Right cardiac atrium (tissue), 5 donors: ENCODE measurements around the gene EPB41. TPM values are rescaled to one million over a fixed set of nuclear protein-coding genes. Genes with fewer than 3 reads are reported as not detected.
"Not testable (repeated sequence)": the region's sequence is repeated elsewhere in the genome, so short reads cannot be mapped to it uniquely, and the experiment has no call there.

Experiments used
- ATAC-seq, 2 donors: fragments of 200-7000 bp; cut with Tn5 transposase; one replicate each; pipeline versions ENCODE4 v1.8.0 to v1.9.1; 2020; ENCODE audit warnings: moderate library complexity in 2 of 2, mild to moderate bottlenecking in 1 of 2
- DNase-seq, 3 donors: peaks; one replicate each; pipeline ENCODE4 v3.0.0-alpha.2; 2020
- H3K27ac ChIP-seq: one replicate; pipeline ENCODE4 v1.5.1; 2013; ENCODE audit warnings: mild to moderate bottlenecking, low read length, control low read depth, moderate library complexity
- H3K27me3 ChIP-seq: one replicate; pipeline ENCODE4 v1.6.1; 2013; ENCODE audit not compliant: control insufficient read depth, insufficient read depth
- H3K4me1 ChIP-seq: one replicate; pipeline ENCODE4 v1.6.1; 2013; ENCODE audit warnings: low read length; ENCODE audit not compliant: control insufficient read depth, insufficient read depth
- H3K4me3 ChIP-seq: one replicate; pipeline ENCODE4 v1.5.1; 2013; ENCODE audit warnings: low read length, control low read depth
- H3K9me3 ChIP-seq: one replicate; pipeline ENCODE4 v1.6.1; 2013; ENCODE audit warnings: low read length; ENCODE audit not compliant: control insufficient read depth
- WGBS: extraction: QIAGEN DNeasy Blood & Tissue Kit; methylation state at CpG from one replicate; pipeline ENCODE4 v1.1.7; 2013; 5-methylcytosine and 5-hydroxymethylcytosine counted together
- intact Hi-C, 4 donors: fragments of 100-400 bp; cut with DNase I; formaldehyde crosslinking; loops; one replicate each; pipeline versions ENCODE4 v1.11.0 to v1.14.0; 2022 to 2023
- polyA plus RNA-seq: library from polyadenylated mRNA; stranded (reverse); fragments of 200-250 nt; gene quantifications from one replicate; pipeline ENCODE4 v1.2.3, GENCODE V29; 2013
- total RNA-seq, 4 donors: library from RNA; stranded (reverse); fragmentation: NEBNext Ultra II Directional; extraction: Animal tissue kit (Norgen Biotek cat#: 25700); gene quantifications; one replicate each; pipeline ENCODE4 v1.2.1, GENCODE V29; 2021
- donor health status: healthy with polysubstance abuse.
- donor health status: DM: no; HTN: yes; CAD: no.
- donor health status: DM: no; HTN: no; CAD: no.
- donor health status: DM: no; HTN: yes; CAD: no; lungs with severe emphysema.
- donor health status: DM: yes; HTN: yes; CAD: no.

EPB41 gene
- total and polyA plus RNA-seq, 5 donors = 8.9 to 21.1 (median 17.1) TPM

DNA sequence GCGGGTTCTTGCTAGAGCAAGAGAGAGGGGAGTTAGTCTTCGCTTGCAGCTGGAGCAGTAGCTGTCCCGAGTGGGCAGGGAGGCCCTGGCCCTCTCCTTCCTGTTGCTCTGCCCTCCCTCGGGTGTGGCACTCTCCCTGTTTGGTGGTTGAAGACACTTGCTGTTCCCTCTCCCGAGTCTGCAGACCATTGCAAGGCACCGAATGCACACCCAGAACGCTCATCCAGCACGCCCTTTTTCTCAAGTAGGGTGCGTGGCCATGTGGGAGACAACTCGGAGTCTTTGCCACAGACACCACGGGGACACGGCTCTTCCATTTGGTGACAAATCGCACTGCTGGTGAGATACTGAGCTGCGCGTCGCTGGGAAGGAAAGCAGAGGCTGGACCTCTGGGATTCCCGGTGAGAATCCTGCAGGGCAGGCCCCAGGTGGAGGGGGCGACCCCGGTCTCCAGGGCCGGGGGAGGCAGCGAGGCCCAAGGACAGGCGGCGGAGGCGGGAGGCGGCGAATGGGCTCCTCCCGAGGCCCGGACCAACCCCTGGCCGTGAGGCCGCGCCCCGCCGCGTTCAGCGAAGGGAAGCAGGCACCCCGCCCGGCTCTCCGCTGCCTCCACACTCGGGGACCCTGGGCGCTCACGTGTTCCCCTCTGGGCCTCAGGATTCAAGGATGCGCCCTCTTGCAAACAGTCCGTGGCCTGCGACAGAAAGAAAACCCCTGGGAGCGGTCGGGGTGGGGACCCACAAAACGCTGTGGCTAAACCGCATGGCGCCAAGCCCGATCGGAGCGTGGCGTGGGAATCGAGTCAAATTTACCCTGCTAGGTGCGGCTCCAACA, 219.7 kb downstream of the EPB41 start:
- H3K4me1 ChIP-seq = no peaks in the 10 kb centered on the region
- no peaks in the 10 kb centered on the region for H3K9me3 ChIP-seq
- H3K27ac ChIP-seq = no peak overlapping the region
- no peaks in the 10 kb centered on the region for H3K27me3 ChIP-seq
- ATAC-seq (peak; percentile 45 to 52), DNase-seq (peak in 2 of 3 donors; percentile 62 to 70)
- 69% methylated on average over 55 of the region's 55 CpGs for WGBS
- intact Hi-C loops = no loop called here
- H3K4me3 ChIP-seq = no peak overlapping the region

DNA sequence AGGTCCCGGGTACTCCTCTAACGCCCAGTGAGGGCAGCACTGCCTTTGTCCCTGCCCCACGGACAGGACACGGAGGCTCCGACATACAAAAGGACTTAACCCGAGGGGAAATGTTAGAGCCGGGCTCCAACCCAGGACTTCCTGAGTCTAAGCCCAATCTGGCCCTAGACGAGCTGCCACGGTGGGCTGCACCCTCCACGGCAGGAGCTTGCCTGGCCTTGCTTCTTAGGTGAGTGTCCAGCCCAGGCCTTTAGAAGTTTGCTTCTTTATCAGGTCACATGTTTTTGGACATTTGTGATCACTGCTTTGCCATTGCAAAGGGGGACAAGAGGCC, 220.3 kb downstream of the EPB41 start:
- ATAC-seq = peak; percentile 13 to 18
- WGBS = 61% methylated on average over 10 of the region's 10 CpGs
- intact Hi-C loops = no loop called here
- Histone ChIP-seq H3K9me3 (no peaks in the 10 kb centered on the region), H3K27me3 (no peaks in the 10 kb centered on the region), H3K4me3 (no peak overlapping the region), H3K27ac (no peak overlapping the region), H3K4me1 (no peaks in the 10 kb centered on the region)
- peak in 1 of 3 donors; percentile 36 for DNase-seq

DNA sequence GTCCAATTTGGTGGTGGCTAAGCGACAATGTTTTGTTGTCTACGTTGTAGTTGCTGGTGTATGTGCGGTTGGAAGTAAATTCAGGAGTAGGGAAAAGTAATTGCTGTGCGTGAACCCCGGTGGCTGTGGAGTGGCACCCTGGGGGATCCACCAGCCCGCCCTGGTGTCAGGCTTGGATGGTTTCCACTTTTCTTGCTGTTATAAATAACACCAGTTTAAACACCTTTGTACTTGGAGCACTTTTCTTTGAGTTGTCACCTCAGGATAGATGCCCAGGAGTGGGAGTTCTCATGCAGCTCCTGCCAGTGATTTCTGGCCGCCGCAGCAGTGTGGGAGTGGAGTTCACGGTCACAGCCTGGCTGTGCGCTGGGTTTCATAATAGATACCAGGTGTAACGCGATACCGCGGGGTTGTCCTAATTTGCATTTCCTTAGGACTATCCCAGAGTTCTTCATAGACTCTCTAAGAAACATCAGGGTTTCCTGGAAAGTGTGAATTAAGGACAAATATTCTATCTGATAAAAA, 222.1 kb downstream of the EPB41 start:
- Histone ChIP-seq H3K27ac (no peak overlapping the region), H3K27me3 (no peaks in the 10 kb centered on the region), H3K9me3 (no peaks in the 10 kb centered on the region), H3K4me1 (no peaks in the 10 kb centered on the region), H3K4me3 (no peak overlapping the region)
- intact Hi-C loops = no loop called here
- WGBS = 32% methylated on average over 14 of the region's 14 CpGs
- peak; percentile 58 to 70 for ATAC-seq
- DNase-seq = peak in 2 of 3 donors; percentile 68 to 71

DNA sequence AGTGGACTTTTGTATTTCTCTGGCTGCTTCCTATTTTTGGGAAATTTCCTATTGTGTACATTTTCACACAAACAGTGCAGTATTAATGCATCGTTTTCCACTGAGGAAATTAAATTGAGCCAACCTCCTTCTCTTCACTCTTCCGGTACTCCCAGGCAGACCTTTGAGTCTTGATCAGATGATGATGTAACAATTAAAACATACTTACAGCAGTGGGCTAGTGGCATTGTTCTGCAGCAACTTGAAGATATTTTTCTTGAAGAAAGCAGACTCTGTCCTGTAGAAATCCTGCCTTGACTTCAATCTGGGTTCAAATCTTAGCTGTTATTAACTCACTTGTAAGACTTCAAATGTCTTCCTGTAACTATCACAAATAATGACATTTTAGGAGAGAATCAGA, 228.3 kb downstream of the EPB41 start:
- WGBS = 79% methylated on average over 2 of the region's 2 CpGs
- Histone ChIP-seq H3K4me3 (no peak overlapping the region), H3K27ac (no peak overlapping the region), H3K9me3 (no peaks in the 10 kb centered on the region), H3K27me3 (no peaks in the 10 kb centered on the region), H3K4me1 (no peaks in the 10 kb centered on the region)
- intact Hi-C loops = no loop called here
- ATAC-seq (no peak), DNase-seq (no peak)

DNA sequence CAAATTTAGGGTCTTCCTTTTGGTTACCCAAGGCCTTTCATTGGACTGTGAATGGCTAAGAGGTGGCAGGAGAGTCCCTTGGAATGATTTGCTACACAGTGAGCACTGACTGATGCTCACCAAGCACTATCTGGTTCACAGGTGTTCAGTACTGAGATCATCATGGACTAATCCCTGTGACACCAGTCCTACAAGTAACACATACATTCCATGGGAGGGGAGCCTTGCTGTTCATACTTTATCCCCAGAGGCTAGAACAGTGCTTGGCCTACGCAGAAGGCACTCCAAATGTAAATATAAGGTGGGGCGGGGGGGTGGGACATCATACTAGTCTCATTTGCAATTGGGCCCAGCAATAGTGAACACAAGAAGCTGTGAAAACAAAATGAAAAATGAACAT, 229.8 kb downstream of the EPB41 start:
- no peaks in the 10 kb centered on the region for H3K9me3 ChIP-seq
- no peaks in the 10 kb centered on the region for H3K4me1 ChIP-seq
- H3K27me3 ChIP-seq = no peaks in the 10 kb centered on the region
- ATAC-seq (no peak), DNase-seq (no peak)
- H3K4me3 ChIP-seq = no peak overlapping the region
- WGBS = 94% methylated on average over 2 of the region's 2 CpGs
- H3K27ac ChIP-seq = no peak overlapping the region
- intact Hi-C loops = no loop called here

GRCh38 chr1:29145739-29146437, 231.5 kb downstream of the EPB41 start:
- no peak for DNase-seq

DNA sequence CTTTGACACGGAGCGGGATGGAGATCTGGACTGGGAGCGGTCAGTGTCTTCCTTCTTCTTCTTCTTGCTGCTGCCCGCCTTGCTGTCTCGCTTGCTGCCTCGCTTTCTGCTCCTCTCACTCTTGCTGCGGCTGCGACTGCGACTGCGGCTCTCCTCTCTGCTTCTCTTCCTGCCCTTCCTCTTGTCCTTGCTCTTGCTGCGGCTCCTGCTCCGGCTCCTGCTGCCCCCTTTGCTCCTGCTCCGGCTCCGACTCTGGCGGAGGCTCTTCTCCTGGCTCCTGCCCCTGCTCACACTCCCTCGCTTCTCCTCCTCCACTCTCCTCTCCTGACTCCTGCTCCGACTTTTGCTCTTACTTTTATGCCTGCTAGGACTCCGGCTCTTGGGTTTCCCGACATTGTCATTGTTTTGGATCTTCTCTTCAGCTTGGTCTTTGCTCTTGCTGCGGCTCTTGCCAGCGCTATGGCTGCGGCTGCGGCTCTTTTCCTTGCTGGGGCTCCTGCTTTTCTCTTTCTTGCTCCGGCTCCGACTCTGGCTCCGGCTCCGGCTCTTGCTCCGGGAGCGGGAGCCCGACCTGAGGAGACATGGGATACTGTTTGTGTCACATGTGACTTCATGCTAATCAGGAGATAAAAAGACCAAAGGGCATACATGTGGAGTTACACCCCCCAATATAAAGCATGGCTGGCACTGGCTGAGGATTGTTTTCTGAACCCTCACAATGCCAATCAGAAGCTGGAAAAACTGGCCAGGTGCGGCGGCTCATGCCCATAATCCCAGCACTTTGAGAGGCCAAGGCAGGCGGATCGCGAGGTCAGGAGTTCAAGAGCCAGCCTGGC, 234.5 kb downstream of the EPB41 start:
- Histone ChIP-seq H3K27me3 (no peaks in the 10 kb centered on the region), H3K27ac (no peak overlapping the region), H3K4me3 (no peak overlapping the region), H3K4me1 (no peaks in the 10 kb centered on the region), H3K9me3 (no peaks in the 10 kb centered on the region)
- ATAC-seq (no peak), DNase-seq (peak in 1 of 3 donors; percentile 24)
- intact Hi-C loops = no loop called here
- WGBS = 96% methylated on average over 35 of the region's 35 CpGs

More at GRCh38 chr1:29145739-29146437, 231.5 kb downstream of the EPB41 start:
- H3K27ac ChIP-seq = no peak overlapping the region
- no peaks in the 10 kb centered on the region for H3K4me1 ChIP-seq
- no peaks in the 10 kb centered on the region for H3K27me3 ChIP-seq
- peak; percentile 38 to 47 for ATAC-seq
- 55% methylated on average over 8 of the region's 8 CpGs for WGBS
- intact Hi-C loops = no loop called here
- no peaks in the 10 kb centered on the region for H3K9me3 ChIP-seq
- no peak overlapping the region for H3K4me3 ChIP-seq

DNA sequence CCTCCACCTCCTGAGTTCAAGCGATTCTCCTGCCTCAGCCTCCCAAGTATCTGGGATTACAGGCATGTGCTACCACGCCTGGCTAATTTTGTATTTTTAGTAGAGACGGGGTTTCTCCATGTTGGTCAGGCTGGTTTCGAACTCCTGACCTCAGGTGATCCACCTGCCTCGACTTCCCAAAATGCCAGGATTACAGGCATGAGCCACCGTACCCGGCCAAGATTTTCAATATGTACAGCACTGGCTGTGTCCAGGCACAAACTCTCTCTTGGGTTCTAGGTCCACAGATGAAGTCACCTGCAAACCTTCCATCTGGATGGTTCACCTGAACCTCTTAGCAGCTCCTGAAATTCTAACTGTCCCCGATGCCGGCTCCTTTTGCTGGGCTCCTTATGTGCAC, 236.0 kb downstream of the EPB41 start:
- H3K4me1 ChIP-seq, H3K9me3 ChIP-seq, H3K4me3 ChIP-seq, intact Hi-C loops, H3K27ac ChIP-seq, H3K27me3 ChIP-seq, ATAC-seq: not testable (repeated sequence)
- 98% methylated on average over 9 of the region's 9 CpGs for WGBS
- peak in 1 of 3 donors; percentile 8 for DNase-seq

DNA sequence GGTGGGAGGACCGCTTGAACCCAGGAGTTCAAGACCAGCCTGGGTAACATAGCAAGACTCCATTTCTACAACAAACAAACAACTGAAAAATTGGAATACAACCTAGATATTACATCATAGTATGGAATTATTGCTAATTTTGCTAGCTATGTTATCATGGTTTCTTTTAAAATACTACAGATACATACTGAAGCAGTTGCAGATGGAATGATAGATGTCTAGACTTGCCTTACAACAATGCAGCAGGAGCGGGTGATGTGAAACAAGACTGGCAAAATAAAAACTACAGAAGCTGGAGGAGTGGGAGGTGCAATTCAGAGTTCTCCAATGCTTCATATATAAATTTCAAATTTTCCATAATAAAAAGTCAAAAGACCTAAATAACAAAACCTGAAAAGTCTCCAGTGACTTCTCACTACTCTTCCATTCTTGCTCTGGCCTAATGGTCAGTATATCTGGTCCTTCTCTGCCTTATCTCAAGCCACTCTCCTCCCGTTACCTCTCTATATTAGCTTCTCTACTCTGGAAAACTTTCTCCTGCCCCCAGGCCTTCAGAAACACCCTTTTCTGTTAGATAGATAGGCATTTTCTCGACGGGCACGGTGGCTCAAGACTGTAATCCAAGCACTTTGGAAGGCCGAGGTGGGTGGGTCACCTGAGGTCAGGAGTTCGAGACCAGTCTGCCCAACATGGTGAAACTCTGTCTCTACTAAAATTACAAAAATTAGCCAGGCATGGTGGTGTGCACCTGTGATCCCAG, 237.9 kb downstream of the EPB41 start:
- ATAC-seq (no peak), DNase-seq (no peak)
- WGBS = 73% methylated on average over 8 of the region's 8 CpGs
- Histone ChIP-seq H3K4me1 (peaks cover 6% of the 10 kb centered on the region), H3K27ac (no peak overlapping the region), H3K27me3 (no peaks in the 10 kb centered on the region), H3K4me3 (no peak overlapping the region), H3K9me3 (no peaks in the 10 kb centered on the region)
- intact Hi-C loops = no loop called here

DNA sequence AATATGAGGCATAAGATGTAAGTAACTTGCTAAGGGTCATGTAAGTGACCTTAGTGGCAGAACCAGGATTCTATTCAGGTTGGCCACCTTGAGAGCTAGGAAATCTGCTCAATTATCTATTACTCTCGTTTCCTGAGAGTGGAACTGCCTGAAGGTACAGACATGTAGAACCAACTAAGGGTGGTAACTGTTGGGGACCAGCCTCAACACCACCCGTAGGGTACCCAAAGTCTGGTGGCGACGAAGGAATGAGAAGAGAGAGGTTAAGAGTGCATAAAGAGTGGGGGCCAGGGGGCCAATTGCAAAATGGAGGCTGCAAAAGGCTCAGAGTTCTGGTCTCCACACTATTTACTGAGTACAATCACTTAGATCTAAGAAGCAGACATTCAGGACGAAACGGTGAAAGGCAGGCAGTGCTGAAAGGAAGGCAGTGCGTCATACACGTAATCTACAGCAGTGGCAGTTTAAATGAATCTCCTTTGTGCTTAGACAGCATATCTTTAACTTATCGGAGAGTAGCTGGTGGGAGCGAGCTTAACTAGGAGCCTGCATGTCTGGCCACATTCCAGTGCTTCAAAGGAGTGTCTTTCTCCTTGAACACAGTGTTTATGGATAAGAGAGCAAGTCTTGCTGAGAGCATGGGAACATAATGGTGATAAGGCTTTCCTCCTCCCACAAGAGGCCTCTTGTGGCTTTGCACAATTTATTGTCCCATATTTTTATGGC, 242.3 kb downstream of the EPB41 start:
- peak; percentile 67 to 85 for ATAC-seq

More for the DNA sequence above, 242.3 kb downstream of the EPB41 start:
- no peaks in the 10 kb centered on the region for H3K27me3 ChIP-seq
- peak in 1 of 3 donors; percentile 61 for DNase-seq
- H3K27ac ChIP-seq = peak overlapping the region; percentile 32
- WGBS = 20% methylated on average over 10 of the region's 10 CpGs
- H3K4me3 ChIP-seq = no peak overlapping the region
- intact Hi-C loops = no loop called here
- peaks cover 6% of the 10 kb centered on the region for H3K4me1 ChIP-seq
- no peaks in the 10 kb centered on the region for H3K9me3 ChIP-seq
